Psoas muscle (tissue), 8 donors: Measurements from ENCODE around the gene PTS. TPM values are rescaled to one million over a fixed set of nuclear protein-coding genes. Genes with fewer than 3 reads are reported as not detected.

ENCODE experiments used
- ATAC-seq, 4 donors: fragments of 200-7000 bp; cut with Tn5 transposase; one replicate each; pipeline ENCODE4 v1.9.1; 2020; ENCODE audit warnings: moderate library complexity in 3 of 4, mild to moderate bottlenecking in 2 of 4
- DNase-seq, 2 donors: peaks; one replicate each; pipeline ENCODE4 v3.0.0-alpha.2; 2020
- H3K27ac ChIP-seq: fragments of 200-600 bp; one replicate; pipeline ENCODE4 v1.8.0; 2022
- H3K27me3 ChIP-seq, 3 donors: fragments of 200-600 bp in 1 of 3; one replicate each; pipeline versions ENCODE4 v1.6.1 to v1.8.0; 2013 to 2022; ENCODE audit warnings: low read length in 2 of 3, mild to moderate bottlenecking in 2 of 3, moderate library complexity in 1 of 3; ENCODE audit not compliant: insufficient read depth in 3 of 3
- H3K36me3 ChIP-seq, 2 donors: fragments of 200-600 bp in 1 of 2; one replicate each; pipeline versions ENCODE4 v1.6.1 to v1.8.0; 2013 to 2022; ENCODE audit warnings: low read depth in 1 of 2, mild to moderate bottlenecking in 1 of 2, moderate library complexity in 1 of 2; ENCODE audit not compliant: insufficient read depth in 1 of 2
- H3K4me1 ChIP-seq: fragments of 200-600 bp; one replicate; pipeline ENCODE4 v1.8.0; 2022
- H3K4me3 ChIP-seq: fragments of 200-600 bp; one replicate; pipeline ENCODE4 v1.8.0; 2022; ENCODE audit warnings: mild to moderate bottlenecking
- H3K9me3 ChIP-seq: fragments of 200-600 bp; one replicate; pipeline ENCODE4 v1.8.0; 2022
- WGBS, 3 donors: extraction: QIAGEN DNeasy Blood & Tissue Kit; methylation state at CpG; one replicate each; pipeline versions ENCODE4 v1.1.6 to v1.1.7; 2013; 5-methylcytosine and 5-hydroxymethylcytosine counted together
- intact Hi-C, 2 donors: fragments of 100-400 bp; cut with DNase I; formaldehyde crosslinking; loops; one replicate each; pipeline versions ENCODE4 v1.11.0 to v1.14.2; 2022
- polyA plus RNA-seq, 3 donors: library from polyadenylated mRNA; stranded (reverse); fragments of 200-250 nt; gene quantifications; one replicate each; pipeline ENCODE4 v1.2.3, GENCODE V29; 2013
- total RNA-seq, 4 donors: library from RNA; stranded (reverse); fragmentation: NEBNext Ultra II Directional in 2 of 4; extraction: Animal tissue kit (Norgen Biotek cat#: 25700) in 2 of 4; gene quantifications; one replicate each; pipeline versions ENCODE4 v1.2.1 to v1.2.4, GENCODE V29; 2021 to 2023
- TF ChIP-seq, protein P1 (sequence below): fragments of 200-600 bp; IDR thresholded peaks from one replicate; pipeline ENCODE4 v1.8.0; 2022; ENCODE audit warnings: antibody characterized with exemption
- donor health status: healthy with polysubstance abuse.
- donor health status: DM: no; HTN: no; CAD: no; lungs with moderate emphysema.
- donor health status: Bipolar disorder and iron deficiency.
- donor health status: healthy.
- donor health status: DM: yes; HTN: yes; CAD: no.
- donor health status: DM: no; HTN: no; CAD: no.
- donor health status: DM: no; HTN: no; CAD: no.
- donor health status: DM: yes; HTN: yes; CAD: no.

The PTS gene
- total and polyA plus RNA-seq, 7 donors: 26.5 to 83.6 (median 47.8) TPM

DNA sequence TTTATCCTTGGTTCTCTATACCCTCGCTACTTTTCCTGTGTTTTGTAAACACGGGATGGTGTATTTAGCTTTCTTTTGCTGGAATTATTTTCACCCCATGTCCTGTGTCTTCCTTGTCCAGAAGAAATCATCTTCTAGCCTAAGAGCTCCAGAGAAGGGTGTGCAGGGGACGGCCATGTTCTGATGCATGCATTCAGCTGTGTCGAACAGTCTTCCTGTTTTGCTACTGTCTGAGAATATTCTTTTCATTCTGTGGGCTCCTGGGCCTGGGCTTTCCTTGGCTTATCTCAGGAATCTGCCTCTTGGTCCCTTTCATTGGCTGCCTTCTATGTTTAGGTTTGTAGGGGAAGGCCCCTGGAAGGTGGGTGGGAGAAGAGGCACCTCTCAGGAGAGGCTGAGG lies 45.0 kb downstream of the PTS start:
- Histone ChIP-seq H3K27me3 (no peaks in the 10 kb centered on the region), H3K4me3 (no peak overlapping the region), H3K27ac (no peak overlapping the region), H3K4me1 (no peaks in the 10 kb centered on the region), H3K36me3 (no peaks in the 10 kb centered on the region), H3K9me3 (no peaks in the 10 kb centered on the region)
- 87 to 93% (median 91%) methylated on average over 4 of the region's 4 CpGs for WGBS, 3 donors
- no peak for DNase-seq
- intact Hi-C loops: no loop called here
- ATAC-seq: no peak
- TF ChIP-seq, protein P1, sequence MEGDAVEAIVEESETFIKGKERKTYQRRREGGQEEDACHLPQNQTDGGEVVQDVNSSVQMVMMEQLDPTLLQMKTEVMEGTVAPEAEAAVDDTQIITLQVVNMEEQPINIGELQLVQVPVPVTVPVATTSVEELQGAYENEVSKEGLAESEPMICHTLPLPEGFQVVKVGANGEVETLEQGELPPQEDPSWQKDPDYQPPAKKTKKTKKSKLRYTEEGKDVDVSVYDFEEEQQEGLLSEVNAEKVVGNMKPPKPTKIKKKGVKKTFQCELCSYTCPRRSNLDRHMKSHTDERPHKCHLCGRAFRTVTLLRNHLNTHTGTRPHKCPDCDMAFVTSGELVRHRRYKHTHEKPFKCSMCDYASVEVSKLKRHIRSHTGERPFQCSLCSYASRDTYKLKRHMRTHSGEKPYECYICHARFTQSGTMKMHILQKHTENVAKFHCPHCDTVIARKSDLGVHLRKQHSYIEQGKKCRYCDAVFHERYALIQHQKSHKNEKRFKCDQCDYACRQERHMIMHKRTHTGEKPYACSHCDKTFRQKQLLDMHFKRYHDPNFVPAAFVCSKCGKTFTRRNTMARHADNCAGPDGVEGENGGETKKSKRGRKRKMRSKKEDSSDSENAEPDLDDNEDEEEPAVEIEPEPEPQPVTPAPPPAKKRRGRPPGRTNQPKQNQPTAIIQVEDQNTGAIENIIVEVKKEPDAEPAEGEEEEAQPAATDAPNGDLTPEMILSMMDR: no peak

DNA sequence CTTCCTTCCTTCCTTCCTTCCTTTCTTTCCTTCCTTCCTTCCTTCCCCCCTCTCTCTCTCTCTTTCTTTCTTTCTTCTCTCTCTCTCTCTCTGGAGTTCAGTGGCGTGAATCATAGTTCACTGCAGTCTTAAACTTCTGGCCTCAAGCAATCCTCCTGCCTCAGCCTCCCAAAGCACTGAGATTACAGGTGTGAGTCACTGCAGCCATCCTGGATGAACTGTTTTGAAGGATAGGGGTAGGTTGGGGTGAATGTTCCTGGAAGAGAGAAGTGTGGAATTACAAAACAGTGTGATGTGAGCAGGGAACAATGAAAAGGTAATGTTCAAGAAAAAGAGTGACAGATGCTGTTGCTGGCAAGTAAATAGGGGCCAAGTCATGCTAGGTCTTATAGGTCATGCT lies 46.8 kb downstream of the PTS start:
- H3K27ac ChIP-seq: no peak overlapping the region
- no peak overlapping the region for H3K4me3 ChIP-seq
- TF ChIP-seq, protein P1: no peak
- no peaks in the 10 kb centered on the region for H3K4me1 ChIP-seq
- H3K36me3 ChIP-seq: no peaks in the 10 kb centered on the region
- 90 to 100% (median 100%) methylated on average over 1 of the region's 1 CpG for WGBS, 3 donors
- H3K27me3 ChIP-seq: no peaks in the 10 kb centered on the region
- H3K9me3 ChIP-seq: no peaks in the 10 kb centered on the region
- DNase-seq: no peak
- intact Hi-C loops: no loop called here
- no peak for ATAC-seq

DNA sequence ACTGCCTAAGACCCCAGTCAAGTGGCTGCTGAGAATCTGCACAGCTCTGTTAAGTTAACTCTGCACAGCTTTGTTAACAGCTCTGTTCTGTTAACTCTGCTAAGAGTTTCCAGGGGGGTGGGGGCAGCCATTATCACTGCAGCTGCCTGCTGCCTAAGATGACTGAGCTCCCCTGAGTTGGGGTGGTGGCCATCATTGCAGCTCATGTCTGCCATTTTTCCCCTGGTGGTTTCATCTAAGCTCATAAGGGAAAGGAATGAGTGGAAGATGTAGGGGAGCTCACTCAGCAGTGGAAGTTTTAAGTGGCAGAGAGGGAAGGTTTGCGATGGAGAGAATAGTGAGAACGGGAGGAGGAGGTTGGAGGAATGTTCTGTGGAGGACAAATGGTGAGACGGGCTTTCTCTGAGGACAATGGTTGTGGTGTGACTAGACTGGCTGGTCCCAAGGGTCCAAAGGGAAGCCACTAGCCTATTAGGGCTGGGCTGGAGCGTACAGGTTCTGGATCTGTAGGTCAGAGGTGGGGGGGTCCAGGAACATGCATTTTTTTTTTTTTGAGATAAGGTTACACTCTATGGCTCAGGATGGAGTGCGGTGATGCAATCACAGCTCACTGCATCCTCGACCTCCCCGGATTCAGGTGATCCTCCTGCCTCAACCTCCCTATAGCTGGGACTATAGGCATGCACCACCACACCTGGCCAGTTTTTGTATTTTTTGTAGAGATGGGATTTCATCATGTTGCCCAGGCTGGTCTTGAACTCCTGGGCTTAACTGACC lies 48.0 kb downstream of the PTS start:
- H3K9me3 ChIP-seq: no peaks in the 10 kb centered on the region
- H3K27ac ChIP-seq: no peak overlapping the region
- H3K27me3 ChIP-seq: no peaks in the 10 kb centered on the region
- no peak for ATAC-seq
- no peak overlapping the region for H3K4me3 ChIP-seq
- 89 to 94% (median 93%) methylated on average over 7 of the region's 7 CpGs for WGBS, 3 donors
- H3K36me3 ChIP-seq: no peaks in the 10 kb centered on the region
- intact Hi-C loops: no loop called here
- TF ChIP-seq, protein P1: no peak
- no peak for DNase-seq
- no peaks in the 10 kb centered on the region for H3K4me1 ChIP-seq

DNA sequence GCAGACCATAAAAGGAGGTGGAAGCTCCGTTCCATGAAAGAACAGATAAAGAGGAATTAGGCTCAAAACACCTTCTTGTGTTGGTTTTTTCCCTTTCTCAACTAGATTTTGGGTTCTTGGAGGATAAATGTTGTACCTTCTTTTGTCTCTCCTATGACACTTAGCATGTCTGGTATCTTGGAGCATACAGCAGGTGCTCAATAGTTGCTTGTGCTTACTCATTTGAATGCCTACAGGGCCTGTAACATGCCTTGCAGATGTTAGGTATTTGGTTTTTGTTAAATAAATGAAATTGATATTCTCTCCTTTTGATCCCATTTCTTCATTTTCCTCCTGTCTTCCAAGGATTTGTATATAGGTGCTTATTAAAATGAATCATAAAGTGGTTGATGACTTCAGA lies 50.8 kb downstream of the PTS start:
- no peak for DNase-seq
- no peak overlapping the region for H3K4me3 ChIP-seq
- no peaks in the 10 kb centered on the region for H3K36me3 ChIP-seq
- no peaks in the 10 kb centered on the region for H3K27me3 ChIP-seq
- no peaks in the 10 kb centered on the region for H3K9me3 ChIP-seq
- H3K27ac ChIP-seq: no peak overlapping the region
- WGBS, 3 donors: 34 to 69% (median 67%) methylated on average over 1 of the region's 1 CpG
- intact Hi-C loops: no loop called here
- ATAC-seq: no peak
- TF ChIP-seq, protein P1: no peak
- H3K4me1 ChIP-seq: no peaks in the 10 kb centered on the region

DNA sequence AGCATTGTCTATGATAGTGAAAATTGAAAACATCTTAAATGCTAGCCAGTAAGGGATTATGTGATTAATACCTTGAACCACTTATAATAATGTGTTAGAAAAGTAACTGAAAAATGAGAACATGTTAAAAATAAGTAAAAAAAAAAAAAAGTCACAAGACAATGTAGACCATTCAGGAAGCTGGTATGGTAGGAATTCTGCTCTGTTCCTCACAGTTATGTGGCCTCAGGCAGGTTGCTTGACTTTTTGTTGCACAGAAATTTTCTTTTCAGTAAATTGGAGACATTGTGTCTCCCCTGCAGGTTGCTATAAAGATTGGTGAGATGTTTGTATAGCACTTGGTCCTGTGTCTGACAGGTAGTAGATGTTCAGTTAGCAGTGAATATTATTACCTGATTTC lies 51.7 kb downstream of the PTS start:
- DNase-seq (no peak), ATAC-seq (no peak)
- Histone ChIP-seq H3K4me1 (no peaks in the 10 kb centered on the region), H3K4me3 (no peak overlapping the region), H3K27me3 (no peaks in the 10 kb centered on the region), H3K27ac (no peak overlapping the region), H3K36me3 (no peaks in the 10 kb centered on the region), H3K9me3 (no peaks in the 10 kb centered on the region)
- TF ChIP-seq, protein P1: no peak
- intact Hi-C loops: no loop called here
